PC-3 (cell line): ENCODE measurements around the gene GIPC1. TPM values are rescaled to one million over a fixed set of nuclear protein-coding genes. Genes with fewer than 3 reads are reported as not detected.

ENCODE experiments used
- ATAC-seq: fragments of 200-7000 bp; cut with Tn5 transposase; 2 replicates; pipeline ENCODE4 v1.9.1; 2020; ENCODE audit warnings: mild to moderate bottlenecking, moderate library complexity
- BruUV-seq: library from RNA; stranded (reverse); fragments of 400-500 nt; replicated peaks from 2 replicates; lab custom pipeline; 2021; lab: Mats Ljungman, UMichigan
- CTCF ChIA-PET: fragments of 300-600 bp; sonication (Branson Sonifier 250); formaldehyde crosslinking; loops from one replicate; lab custom pipeline; 2022; ENCODE audit warnings: antibody characterized with exemption; lab: Charles Lee
- POLR2A ChIA-PET: fragments of 300-600 bp; sonication (Branson Sonifier 250); formaldehyde crosslinking; loops from one replicate; lab custom pipeline; 2022; ENCODE audit warnings: antibody characterized with exemption; ENCODE audit not compliant: unreplicated experiment; lab: Charles Lee
- DNase-seq: peaks from one replicate; pipeline ENCODE4 v3.0.0-alpha.2; 2015
- H2AFZ ChIP-seq: fragments of 300-600 bp; sonication (generic); 2 replicates; pipeline ENCODE4 v1.6.0; 2016; ENCODE audit warnings: antibody characterized with exemption, low read length
- H3F3A ChIP-seq: fragments of 300-600 bp; sonication (generic); one replicate; pipeline ENCODE4 v1.6.0; 2017; ENCODE audit warnings: antibody characterized with exemption, low read length, control low read depth, mild to moderate bottlenecking; ENCODE audit not compliant: unreplicated experiment
- H3K27ac ChIP-seq: fragments of 300-600 bp; sonication (generic); 2 replicates; pipeline ENCODE4 v1.5.1; 2016; ENCODE audit warnings: mild to moderate bottlenecking, low read length
- H3K27me3 ChIP-seq: fragments of 300-600 bp; sonication (generic); 2 replicates; pipeline ENCODE4 v1.6.1; 2016; ENCODE audit warnings: low read length, mixed read lengths
- H3K36me3 ChIP-seq: fragments of 300-600 bp; sonication (generic); 2 replicates; pipeline ENCODE4 v1.6.1; 2016; ENCODE audit warnings: low read depth, mixed run types, low read length, mixed read lengths
- H3K4me1 ChIP-seq: fragments of 300-600 bp; sonication (generic); 2 replicates; pipeline ENCODE4 v1.5.1; 2016; ENCODE audit warnings: low read length; ENCODE audit not compliant: insufficient read depth
- H3K4me2 ChIP-seq: fragments of 300-600 bp; sonication (generic); 2 replicates; pipeline ENCODE4 v1.6.0; 2016; ENCODE audit warnings: low read length
- H3K4me3 ChIP-seq: fragments of 300-600 bp; sonication (generic); 2 replicates; pipeline ENCODE4 v1.5.1; 2016; ENCODE audit warnings: mild to moderate bottlenecking, low read length, mixed read lengths
- H3K79me2 ChIP-seq: fragments of 300-600 bp; sonication (generic); 2 replicates; pipeline ENCODE4 v1.6.1; 2017; ENCODE audit warnings: low read length, mixed read lengths
- H3K9ac ChIP-seq: fragments of 300-600 bp; sonication (generic); 2 replicates; pipeline ENCODE4 v1.6.0; 2016; ENCODE audit warnings: mild to moderate bottlenecking, low read length
- H3K9me2 ChIP-seq: fragments of 300-600 bp; sonication (generic); replicated peaks from 2 replicates; pipeline ENCODE4 v1.6.1; 2016; ENCODE audit warnings: mixed run types, low read length, mixed read lengths
- H3K9me3 ChIP-seq: fragments of 300-600 bp; sonication (generic); 2 replicates; pipeline ENCODE4 v1.6.1; 2016; ENCODE audit warnings: low read length, mixed read lengths
- H4K20me1 ChIP-seq: fragments of 300-600 bp; sonication (generic); 2 replicates; pipeline ENCODE4 v1.6.1; 2016; ENCODE audit warnings: low read length, mixed read lengths
- EZH2 ChIP-seq: fragments of 300-600 bp; sonication (generic); IDR thresholded peaks from one replicate; pipeline ENCODE4 v1.6.1; 2017; ENCODE audit warnings: antibody characterized with exemption, mild to moderate bottlenecking, low read length; ENCODE audit not compliant: unreplicated experiment
- EZH2phosphoT487 ChIP-seq: fragments of 300-600 bp; sonication (generic); IDR thresholded peaks from 2 replicates; pipeline ENCODE4 v1.6.1; 2018; ENCODE audit warnings: mild to moderate bottlenecking, antibody characterized with exemption, low read length, borderline replicate concordance
- intact Hi-C: fragments of 100-400 bp; cut with micrococcal nuclease; formaldehyde crosslinking; loops from 2 replicates; pipeline ENCODE4 v1.9.0; 2023
- total RNA-seq: library from RNA; depleted of rRNA; stranded (reverse); fragments of >200 nt; gene quantifications from 2 replicates; pipeline ENCODE4 v1.2.3, GENCODE V29; 2014
- TF ChIP-seq, protein P1 (sequence below): fragments of 300-600 bp; sonication (generic); conservative IDR thresholded peaks from 2 replicates; pipeline ENCODE4 v1.5.1; 2017; ENCODE audit warnings: antibody characterized with exemption, low read depth, mild to moderate bottlenecking, low read length

The GIPC1 gene
- total RNA-seq, 1 experiment from 2014 or later: 538 TPM

DNA sequence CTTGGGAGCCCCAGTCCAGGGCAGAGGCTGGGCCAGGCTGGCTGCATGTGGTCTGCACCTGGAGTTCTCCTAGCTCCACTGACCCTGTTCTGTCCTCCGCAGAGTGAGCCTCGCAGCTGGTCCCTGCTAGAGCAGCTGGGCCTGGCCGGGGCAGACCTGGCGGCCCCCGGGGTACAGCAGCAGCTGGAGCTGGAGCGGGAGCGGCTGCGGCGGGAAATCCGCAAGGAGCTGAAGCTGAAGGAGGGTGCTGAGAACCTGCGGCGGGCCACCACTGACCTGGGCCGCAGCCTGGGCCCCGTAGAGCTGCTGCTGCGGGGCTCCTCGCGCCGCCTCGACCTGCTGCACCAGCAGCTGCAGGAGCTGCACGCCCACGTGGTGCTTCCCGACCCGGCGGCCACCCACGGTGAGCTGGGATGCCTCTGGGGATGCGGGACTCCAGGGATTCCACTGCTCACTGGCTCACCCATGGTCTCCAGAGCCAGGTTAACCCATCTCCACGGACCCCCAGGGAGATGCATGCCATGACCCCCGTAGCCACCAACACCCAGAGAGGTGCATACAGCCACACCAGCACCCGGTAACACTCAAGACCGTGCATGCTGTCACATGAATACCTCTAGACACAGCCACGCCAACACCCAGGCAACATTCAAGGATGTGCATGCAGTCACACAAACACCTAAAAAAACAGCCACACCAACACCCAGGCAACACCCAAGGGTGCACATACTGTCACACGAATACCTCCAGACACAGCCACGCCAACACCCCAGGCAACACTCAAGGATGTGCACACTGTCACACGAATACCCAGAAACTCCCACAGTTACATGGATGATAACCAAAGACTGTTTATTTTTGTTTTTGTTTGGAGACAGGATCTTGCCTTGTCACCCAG lies 54.6 kb downstream of the GIPC1 start:
- intact Hi-C loops: no loop called here
- no peaks in the 10 kb centered on the region for H3K9me2 ChIP-seq
- H3F3A ChIP-seq: no peaks in the 10 kb centered on the region
- TF ChIP-seq EZH2phosphoT487 (no peak), EZH2 (no peak)
- TF ChIP-seq, protein P1, sequence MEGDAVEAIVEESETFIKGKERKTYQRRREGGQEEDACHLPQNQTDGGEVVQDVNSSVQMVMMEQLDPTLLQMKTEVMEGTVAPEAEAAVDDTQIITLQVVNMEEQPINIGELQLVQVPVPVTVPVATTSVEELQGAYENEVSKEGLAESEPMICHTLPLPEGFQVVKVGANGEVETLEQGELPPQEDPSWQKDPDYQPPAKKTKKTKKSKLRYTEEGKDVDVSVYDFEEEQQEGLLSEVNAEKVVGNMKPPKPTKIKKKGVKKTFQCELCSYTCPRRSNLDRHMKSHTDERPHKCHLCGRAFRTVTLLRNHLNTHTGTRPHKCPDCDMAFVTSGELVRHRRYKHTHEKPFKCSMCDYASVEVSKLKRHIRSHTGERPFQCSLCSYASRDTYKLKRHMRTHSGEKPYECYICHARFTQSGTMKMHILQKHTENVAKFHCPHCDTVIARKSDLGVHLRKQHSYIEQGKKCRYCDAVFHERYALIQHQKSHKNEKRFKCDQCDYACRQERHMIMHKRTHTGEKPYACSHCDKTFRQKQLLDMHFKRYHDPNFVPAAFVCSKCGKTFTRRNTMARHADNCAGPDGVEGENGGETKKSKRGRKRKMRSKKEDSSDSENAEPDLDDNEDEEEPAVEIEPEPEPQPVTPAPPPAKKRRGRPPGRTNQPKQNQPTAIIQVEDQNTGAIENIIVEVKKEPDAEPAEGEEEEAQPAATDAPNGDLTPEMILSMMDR: no peak
- no peak overlapping the region for H3K4me2 ChIP-seq
- CTCF ChIA-PET: no interaction called here
- H3K27ac ChIP-seq: no peak overlapping the region
- ATAC-seq (no peak), DNase-seq (no peak)
- H3K9ac ChIP-seq: no peak overlapping the region
- no peak overlapping the region for H3K4me3 ChIP-seq
- H3K9me3 ChIP-seq: no peaks in the 10 kb centered on the region
- H3K79me2 ChIP-seq: peaks cover 39% of the 10 kb centered on the region
- H4K20me1 ChIP-seq: no peaks in the 10 kb centered on the region
- no peak overlapping the region for H2AFZ ChIP-seq
- no peaks in the 10 kb centered on the region for H3K4me1 ChIP-seq
- peaks cover 29% of the 10 kb centered on the region for H3K36me3 ChIP-seq
- POLR2A ChIA-PET: no interaction called here
- BruUV-seq: no TSS peak
- no peaks in the 10 kb centered on the region for H3K27me3 ChIP-seq

DNA sequence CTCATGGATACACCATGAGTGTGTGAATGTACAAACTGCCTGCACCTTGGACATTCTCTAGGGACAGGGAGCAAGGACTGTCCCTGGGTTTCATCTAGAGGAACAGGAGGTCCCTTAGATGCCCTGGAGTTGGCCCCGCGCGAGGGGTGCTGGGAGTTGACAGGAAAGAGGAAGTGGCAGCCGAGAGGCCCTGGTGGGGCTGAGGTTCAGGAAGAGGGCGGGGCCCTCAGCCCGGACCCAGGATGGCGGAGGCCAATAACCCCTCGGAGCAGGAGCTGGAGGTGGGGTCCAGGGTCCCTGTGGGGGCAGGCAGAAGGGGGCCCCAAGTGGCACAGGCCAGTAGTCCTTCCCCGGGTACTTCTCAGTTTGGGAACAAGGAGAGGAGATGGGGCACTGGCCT lies 55.9 kb downstream of the GIPC1 start:
- DNase-seq: no peak
- peaks cover 6% of the 10 kb centered on the region for H3K4me1 ChIP-seq
- no peak overlapping the region for H2AFZ ChIP-seq
- H3K36me3 ChIP-seq: peaks cover 25% of the 10 kb centered on the region
- no peak overlapping the region for H3K4me3 ChIP-seq
- H3F3A ChIP-seq: no peaks in the 10 kb centered on the region
- peaks cover 52% of the 10 kb centered on the region for H3K79me2 ChIP-seq
- TF ChIP-seq EZH2: no peak
- TF ChIP-seq EZH2phosphoT487: no peak
- TF ChIP-seq, protein P1: no peak
- H3K27me3 ChIP-seq: no peaks in the 10 kb centered on the region
- intact Hi-C loops: no loop called here
- CTCF ChIA-PET: no interaction called here
- POLR2A ChIA-PET: no interaction called here
- no peak overlapping the region for H3K9ac ChIP-seq
- no peak for ATAC-seq
- H3K4me2 ChIP-seq: no peak overlapping the region
- no peaks in the 10 kb centered on the region for H3K9me3 ChIP-seq
- no peaks in the 10 kb centered on the region for H4K20me1 ChIP-seq
- no TSS peak for BruUV-seq
- H3K27ac ChIP-seq: no peak overlapping the region
- no peaks in the 10 kb centered on the region for H3K9me2 ChIP-seq

DNA sequence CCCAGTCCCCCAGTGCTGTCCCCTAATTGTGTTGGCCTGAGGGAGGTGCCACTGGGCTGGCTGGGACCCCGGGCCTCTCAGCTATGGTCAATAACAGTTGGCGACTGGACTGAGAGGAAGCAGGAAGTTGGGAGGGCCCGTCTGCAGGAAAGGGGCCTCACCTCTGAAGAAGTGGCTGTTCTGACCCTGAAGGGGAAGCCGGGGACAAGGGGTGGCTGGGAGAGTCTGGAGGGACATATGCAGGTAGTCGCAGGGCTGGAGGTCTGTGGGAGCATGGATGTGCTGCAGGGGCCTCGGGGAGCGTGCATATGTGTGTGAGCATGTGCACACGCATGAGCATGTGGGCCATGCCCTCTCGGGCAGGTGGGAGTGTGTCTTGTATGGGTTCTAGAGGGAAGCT lies 56.9 kb downstream of the GIPC1 start:
- Histone ChIP-seq H3F3A (no peaks in the 10 kb centered on the region), H3K79me2 (peaks cover 61% of the 10 kb centered on the region), H3K27me3 (no peaks in the 10 kb centered on the region), H3K9me3 (no peaks in the 10 kb centered on the region), H3K36me3 (peaks cover 21% of the 10 kb centered on the region), H3K9ac (no peak overlapping the region), H2AFZ (no peak overlapping the region), H3K27ac (no peak overlapping the region), H4K20me1 (no peaks in the 10 kb centered on the region), H3K4me3 (no peak overlapping the region), H3K9me2 (no peaks in the 10 kb centered on the region), H3K4me2 (no peak overlapping the region), H3K4me1 (peaks cover 16% of the 10 kb centered on the region)
- POLR2A ChIA-PET: no interaction called here
- CTCF ChIA-PET: no interaction called here
- BruUV-seq: no TSS peak
- no peak for TF ChIP-seq EZH2phosphoT487
- TF ChIP-seq, protein P1: no peak
- TF ChIP-seq EZH2: no peak
- ATAC-seq (no peak), DNase-seq (no peak)
- intact Hi-C loops: no loop called here
